Measurements from ENCODE around the gene ITGB5. TPM values are rescaled to one million over a fixed set of nuclear protein-coding genes. Genes with fewer than 3 reads are reported as not detected.

The ITGB5 gene
- total RNA-seq, 2 donors from 2014 or later, result 93.0 to 103 TPM

DNA sequence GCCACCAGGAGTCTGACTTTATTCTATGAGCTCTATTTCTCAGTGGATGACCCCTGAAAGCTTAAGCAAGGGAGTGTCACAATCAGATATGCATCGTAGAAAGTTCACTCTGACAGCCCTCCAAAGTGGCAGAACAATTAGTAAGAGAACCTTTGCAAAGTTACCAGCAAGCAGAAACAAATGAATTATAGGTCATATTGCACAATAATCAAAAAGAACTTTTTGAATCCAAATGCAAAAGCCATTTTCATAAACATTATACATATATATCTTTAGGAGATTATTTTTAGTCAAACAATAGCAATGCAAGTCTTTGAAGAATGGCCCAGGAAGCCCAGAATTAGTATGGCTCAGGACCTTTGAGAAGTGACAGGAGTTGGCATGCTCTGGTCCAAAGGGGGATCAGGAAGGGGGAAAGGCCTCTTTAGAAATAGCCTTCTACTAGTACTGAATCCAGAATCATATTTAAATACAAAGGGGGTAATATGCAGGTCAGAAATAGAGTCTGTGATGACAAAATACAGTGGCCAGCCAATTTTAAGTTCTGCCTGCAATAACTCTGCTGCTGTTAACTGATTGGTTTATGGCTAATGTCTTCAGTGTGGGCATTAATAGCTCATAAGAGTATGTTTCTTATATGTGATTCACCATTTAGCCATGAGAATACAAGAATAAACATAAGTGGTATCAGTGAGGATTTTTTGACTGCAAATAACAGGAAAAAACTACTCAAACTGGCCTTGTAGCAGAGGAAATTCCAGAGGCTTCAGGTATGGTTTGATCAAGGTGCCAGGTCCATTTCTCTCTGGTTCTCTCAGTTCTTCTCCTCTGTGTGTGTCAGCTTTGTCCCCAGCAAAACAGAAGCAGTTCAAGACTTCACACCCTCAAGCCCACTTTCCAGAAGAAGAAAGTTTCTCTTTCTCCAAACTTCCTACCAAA is 17.0 kb upstream of the ITGB5 start:
- DNase-seq (no peak), ATAC-seq (no peak)
- intact Hi-C loops (cut with DNase I, micrococcal nuclease), result no loop called here

- no peak for ATAC-seq
- DNase-seq, result no peak
- intact Hi-C loops (cut with DNase I, micrococcal nuclease), result no loop called here
Measured at GRCh38 chr3:124896824-124897526, 9.8 kb upstream of the ITGB5 start.

DNA sequence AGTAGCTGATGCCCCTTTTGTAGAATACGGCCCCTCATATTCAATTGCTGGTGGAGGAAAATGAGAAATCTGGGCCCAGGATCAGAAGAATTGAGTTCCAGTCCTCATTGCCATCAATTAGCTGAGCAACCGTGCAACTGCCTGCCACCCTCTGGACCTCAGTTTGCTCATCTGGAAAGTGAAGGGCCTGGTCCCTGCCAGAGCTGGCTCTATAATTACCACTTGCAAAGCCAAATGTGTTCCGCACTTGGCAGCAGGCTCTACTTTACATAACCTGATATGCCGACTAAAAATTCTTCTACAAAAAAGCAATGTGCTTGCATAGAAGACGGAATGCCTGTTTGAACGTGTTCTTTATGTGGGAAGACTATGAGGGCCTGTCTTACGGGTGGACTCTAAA is 8.6 kb upstream of the ITGB5 start:
- intact Hi-C loops (cut with DNase I, micrococcal nuclease), result no loop called here
- DNase-seq (no peak), ATAC-seq (no peak)

DNA sequence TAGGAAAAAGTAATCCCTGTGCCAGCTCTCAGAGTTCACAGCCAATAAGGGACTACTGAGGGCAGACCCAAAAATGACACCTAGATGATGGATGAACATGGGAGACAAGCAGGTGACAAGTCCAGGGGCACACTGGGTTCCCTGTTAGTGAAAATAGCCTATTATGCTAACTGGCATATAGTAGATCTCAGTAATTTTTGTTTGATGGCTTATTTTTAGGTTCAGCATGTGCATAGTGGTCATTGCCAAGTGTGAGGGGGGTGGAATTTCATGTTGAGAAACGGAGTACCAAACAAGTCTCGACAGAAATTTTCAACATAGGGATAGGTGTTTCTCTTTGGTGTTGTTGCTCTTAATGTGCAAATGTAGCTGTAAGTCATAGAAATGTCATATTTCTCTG is 6.4 kb upstream of the ITGB5 start:
- ATAC-seq (no peak), DNase-seq (no peak)
- intact Hi-C loops (cut with DNase I, micrococcal nuclease), result no loop called here

GRCh38 chr3:124890573-124891190 is 3.5 kb upstream of the ITGB5 start:
- ATAC-seq (no peak), DNase-seq (no peak)
- intact Hi-C loops (cut with DNase I, micrococcal nuclease), result no loop called here

DNA sequence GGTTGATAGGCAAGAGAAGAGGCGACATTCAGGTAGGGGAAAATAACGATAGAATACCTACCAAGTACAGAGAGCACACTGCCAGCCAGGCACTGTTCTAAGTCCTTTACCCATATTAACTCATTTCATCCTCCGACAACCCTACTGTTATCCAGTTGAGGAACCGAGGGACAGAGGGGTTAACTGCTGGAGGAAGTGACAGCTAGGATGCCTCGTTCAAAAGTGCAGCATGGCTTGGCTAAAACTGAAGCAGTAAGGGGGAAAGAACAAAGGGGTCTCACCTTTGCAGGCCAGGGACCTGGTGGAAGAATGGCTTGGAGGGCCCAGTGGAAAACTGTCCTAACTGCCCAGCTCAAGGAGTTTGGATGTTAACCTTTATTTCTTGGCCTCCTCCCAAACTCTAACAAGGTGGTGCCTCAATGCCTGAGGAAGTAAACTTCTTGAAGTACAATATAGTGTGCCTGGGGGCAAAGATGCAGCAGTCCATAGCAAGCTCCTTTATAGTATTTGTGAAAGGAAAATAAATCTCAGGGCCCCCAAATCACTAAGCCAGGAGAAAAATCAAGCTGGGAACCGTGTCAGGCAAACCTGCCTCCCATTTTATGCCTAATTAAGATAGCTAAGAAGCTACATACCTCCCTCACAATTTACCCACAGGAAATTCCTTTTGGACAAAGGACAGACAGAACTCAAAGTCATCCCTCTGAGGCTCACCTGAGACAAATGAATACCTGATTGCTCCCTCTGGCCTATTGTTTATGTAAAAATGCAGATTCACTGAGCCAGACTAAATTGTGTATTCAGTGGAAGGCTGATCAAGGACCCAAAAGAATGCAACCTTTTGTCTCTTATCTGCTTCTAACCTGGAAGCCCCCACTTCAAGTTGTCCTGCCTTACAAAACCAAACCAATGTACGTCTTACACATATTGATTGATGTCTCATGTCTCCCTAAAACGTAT is 1.6 kb upstream of the ITGB5 start:
- ATAC-seq (no peak), DNase-seq (no peak)
- intact Hi-C loops (cut with DNase I, micrococcal nuclease), result no loop called here

DNA sequence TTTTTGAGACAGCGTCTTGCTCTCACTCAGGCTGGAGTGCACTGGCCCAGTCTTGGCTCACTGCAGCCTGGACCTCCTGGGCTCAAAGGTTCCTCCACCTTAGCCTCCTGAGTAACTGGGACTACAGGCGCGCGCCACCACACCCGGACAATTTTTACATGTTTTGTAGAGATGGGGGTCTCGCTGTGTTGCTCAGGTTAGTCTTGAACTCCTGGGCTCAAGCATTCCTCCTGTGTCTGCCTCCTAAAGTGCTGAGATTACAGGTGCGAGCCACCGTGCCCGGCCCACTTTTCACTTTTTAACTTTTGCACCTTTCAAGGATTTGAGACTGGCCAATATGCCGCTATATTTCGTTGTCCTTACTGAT is 750 bp upstream of the ITGB5 start:
- no peak for ATAC-seq
- intact Hi-C loops (cut with DNase I, micrococcal nuclease), result no loop called here

DNA sequence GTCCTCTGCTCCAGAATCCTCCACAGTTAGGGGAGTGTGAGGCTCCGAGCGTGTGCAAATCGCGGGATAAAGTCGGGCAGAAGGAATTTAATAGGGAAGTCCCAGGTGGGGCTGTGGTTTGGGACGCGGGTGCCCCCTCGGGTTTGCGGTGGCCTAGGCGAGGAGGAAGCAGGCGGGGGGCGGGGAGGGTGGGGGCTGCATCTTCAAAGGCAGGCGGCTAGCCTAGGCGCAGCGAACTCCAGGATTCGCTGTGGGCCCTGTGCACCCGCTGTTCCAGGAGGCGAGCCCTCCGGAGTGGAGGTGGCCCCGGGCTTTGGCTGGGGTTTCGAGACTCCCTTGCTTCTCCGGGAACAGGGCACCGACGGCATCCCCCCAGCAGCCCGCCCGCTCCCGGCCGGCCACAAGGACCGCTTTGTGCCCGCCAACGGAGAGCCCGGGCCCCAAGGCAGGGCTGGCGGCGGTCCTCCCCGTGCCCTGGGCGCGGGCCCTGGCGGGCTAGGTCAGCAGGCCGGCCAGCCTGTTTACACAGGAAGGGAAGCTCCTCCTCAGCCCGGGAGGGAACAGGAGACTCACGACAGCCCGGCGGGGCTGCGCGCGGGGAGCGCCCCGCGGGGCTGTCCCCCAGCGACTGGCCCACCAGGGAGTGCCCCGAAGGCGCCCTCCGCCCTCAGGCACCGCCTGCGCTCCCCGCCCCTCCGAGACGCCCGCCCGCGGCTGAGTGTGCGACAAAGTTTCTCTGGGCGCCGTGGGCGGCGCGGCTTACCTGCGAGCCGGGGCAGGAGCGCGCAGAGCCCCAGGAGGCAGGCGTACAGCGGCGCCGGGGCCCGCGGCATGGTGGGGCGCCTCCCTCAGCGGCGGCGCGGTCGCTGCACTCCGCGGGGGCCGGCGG is 753 bp downstream of the ITGB5 start:
- peak; percentile 68 to 74 for DNase-seq
- intact Hi-C loops (cut with DNase I, micrococcal nuclease), result no loop called here
- ATAC-seq, result peak; percentile 79

More for the DNA sequence above, 750 bp upstream of the ITGB5 start:
- DNase-seq, result no peak

- intact Hi-C loops (cut with DNase I, micrococcal nuclease), result no loop called here
- no peak for ATAC-seq
- DNase-seq, result no peak
Measured at GRCh38 chr3:124885466-124886167, 1.5 kb downstream of the ITGB5 start.

GRCh38 chr3:124884474-124885101 is 2.6 kb downstream of the ITGB5 start:
- no peak for DNase-seq
- no peak for ATAC-seq
- intact Hi-C loops (cut with DNase I, micrococcal nuclease), result no loop called here

DNA sequence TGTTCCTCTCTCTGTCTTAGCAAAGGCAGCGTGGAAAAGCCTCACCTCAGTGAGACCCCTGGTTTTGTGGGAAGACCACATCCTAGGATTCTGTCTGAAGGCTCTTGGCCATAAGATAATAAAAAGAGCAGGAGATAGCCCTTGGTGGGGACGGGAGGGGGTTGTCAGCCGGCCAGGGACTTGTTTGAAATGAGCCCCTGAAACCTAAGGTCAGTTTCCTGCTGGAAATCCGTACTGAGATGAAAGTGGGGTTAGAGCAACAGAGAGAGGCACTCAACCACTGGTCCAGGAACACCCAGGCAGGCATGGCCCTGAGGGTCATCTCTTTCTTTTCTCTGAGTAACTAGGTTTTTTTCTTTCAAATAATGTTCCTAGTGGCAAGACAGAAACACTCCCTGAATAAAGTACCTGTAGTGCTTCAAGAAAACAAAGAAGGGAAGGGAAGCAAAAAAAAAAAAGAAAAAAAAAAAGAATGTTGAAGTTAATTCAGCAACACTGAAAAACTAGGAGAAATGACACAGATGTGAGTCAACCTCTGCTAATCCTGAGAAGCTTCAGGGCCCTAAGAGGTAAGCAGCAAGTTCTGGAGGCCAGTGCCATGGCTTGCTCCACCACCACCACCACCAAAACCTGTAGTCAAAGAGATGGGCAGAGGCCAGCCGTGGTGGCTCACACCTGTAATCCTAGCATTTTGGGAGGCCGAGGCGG is 3.2 kb downstream of the ITGB5 start:
- DNase-seq, result no peak
- intact Hi-C loops (cut with DNase I, micrococcal nuclease), result no loop called here

DNA sequence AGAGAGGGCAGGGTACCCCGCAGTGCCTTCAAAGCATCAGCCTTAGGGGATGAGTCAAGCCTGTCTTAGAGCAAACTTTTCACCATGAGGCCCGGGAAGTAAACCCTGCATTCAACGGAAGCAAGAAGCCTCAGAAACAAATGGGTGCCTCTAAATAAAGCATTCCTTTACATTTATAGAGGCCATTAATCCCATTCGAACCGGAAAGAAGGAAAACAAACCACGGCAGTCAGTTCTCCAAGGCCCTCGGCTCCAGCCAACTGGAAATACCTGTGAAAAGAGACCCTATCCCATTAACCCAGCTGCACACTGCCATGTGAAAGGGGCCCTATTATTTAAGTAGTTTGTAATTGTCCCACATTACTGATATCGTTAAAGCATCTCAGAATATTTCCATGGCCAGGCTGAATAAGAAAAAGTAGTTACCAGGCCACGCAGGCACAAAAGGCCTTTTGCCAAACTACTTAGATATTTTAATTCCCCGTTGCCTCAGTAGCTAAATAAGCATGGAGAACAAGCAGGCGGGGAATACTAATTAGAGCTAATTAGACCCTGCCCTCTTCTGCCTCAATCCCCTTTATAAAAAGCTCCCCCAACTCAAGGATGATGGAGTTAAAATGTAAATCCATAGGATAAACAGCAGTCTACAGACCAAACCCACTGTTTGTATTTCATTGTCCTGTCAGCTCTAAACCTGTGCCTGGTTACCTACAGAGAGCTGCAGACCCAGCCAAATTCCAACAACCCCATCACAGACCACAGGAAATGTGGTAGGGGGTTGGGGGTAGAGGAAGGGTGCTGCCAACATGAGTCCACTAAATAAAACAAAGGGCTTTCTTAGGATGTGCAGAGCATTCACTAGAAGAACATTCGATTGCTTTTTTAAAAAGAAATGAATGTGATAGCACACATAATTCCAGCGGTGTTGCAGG is 4.1 kb downstream of the ITGB5 start:
- intact Hi-C loops (cut with DNase I, micrococcal nuclease), result no loop called here

More for the DNA sequence above, 3.2 kb downstream of the ITGB5 start:
- ATAC-seq, result no peak

GRCh38 chr3:124881976-124882697 is 5.0 kb downstream of the ITGB5 start:
- no peak for ATAC-seq
- intact Hi-C loops (cut with DNase I, micrococcal nuclease), result no loop called here
- no peak for DNase-seq

More for the DNA sequence above, 4.1 kb downstream of the ITGB5 start:
- DNase-seq (no peak), ATAC-seq (no peak)

- DNase-seq (no peak), ATAC-seq (no peak)
- intact Hi-C loops (cut with DNase I, micrococcal nuclease), result no loop called here
Measured at GRCh38 chr3:124879337-124879680, 7.9 kb downstream of the ITGB5 start.

All from left colon (tissue), 2 donors.